NCI-H1048 (cell line): Measurements from ENCODE around the gene ATP8B2.
"Not testable (repeated sequence)": the region's sequence is repeated elsewhere in the genome, so short reads cannot be mapped to it uniquely, and the experiment has no call there.

Experiments used
- DNase-seq: peaks from one replicate; lab custom pipeline; 2025; lab: John Stamatoyannopoulos, UW

The ATP8B2 gene

DNA sequence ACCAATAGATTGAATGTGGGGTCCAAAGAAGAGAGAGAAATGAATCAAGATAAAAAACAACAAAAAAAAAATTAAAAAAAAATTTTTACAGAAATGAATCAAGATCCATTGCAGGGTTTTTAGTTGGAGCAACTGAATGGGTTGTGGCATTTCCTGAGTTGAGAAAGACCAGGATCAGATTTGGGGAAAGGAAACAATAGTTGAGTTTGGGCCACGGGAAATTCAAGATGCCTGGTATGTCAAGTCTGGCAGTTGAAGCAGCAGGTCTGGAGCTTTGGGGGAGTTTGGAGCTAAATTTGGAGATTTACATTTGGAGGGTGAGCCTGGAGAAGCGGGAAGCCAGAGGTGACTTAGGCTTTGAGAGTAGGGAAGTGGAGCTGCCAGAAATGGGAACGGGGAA is 22.6 kb downstream of the ATP8B2 start:
- DNase-seq, result no peak

DNA sequence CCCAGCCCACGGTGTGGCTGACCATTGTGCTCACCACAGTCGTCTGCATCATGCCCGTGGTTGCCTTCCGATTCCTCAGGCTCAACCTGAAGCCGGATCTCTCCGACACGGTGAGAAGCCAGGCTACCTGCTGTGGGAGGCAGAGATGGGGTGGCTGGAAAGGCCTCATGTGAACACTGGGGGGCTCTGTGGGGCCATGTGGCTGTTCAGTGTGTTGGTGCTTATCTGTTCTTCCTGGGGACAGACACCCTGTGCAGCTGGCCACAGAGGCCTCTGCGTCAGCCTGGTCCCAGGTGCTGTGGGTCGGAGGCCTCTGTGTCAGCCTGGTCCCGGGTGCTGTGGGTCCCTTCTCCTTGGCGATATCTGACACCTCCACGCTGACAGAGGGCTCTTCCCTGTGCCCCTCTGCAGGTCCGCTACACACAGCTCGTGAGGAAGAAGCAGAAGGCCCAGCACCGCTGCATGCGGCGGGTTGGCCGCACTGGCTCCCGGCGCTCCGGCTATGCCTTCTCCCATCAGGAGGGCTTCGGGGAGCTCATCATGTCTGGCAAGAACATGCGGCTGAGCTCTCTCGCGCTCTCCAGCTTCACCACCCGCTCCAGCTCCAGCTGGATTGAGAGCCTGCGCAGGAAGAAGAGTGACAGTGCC is 23.2 kb downstream of the ATP8B2 start:
- DNase-seq, result no peak

DNA sequence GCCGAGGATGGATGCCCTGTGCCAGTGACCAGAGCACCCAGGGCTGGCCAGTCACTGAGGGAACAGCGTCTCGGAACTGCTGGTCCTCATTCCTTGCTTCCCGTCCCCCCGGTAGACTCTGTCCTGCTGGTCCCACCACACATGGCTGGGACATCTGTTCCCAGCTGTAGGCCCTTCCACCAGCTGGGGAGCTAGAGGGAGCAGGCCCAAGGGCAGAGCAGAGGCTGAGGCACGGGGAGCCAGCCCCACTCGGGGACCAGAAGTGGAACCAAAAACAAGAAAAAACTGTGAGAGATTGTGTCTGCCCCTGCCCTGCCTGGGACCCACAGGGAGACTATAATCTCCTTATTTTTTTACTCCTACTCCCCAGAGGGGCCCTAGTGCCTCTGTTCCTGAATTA is 23.8 kb downstream of the ATP8B2 start:
- no peak for DNase-seq

DNA sequence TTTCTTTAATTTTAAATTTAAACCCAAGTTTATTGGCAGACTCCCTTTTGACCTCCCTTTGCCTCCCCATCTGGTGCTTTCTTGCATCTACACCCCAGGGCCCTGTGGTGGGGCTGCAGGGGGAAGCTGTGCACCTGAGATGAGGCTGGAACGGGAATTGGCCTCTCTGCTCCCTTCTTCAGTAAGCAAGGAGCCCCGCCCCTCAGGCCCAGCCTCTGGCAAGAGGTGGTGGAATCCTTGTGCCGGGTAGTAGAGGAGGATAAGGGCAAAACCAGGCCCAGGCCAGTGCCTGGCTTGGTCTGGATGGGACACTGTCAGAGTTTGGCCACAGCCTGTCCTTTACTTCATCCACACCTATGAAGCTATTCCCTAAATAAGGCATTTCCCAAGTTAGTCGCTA is 25.1 kb downstream of the ATP8B2 start:
- DNase-seq, result no peak

DNA sequence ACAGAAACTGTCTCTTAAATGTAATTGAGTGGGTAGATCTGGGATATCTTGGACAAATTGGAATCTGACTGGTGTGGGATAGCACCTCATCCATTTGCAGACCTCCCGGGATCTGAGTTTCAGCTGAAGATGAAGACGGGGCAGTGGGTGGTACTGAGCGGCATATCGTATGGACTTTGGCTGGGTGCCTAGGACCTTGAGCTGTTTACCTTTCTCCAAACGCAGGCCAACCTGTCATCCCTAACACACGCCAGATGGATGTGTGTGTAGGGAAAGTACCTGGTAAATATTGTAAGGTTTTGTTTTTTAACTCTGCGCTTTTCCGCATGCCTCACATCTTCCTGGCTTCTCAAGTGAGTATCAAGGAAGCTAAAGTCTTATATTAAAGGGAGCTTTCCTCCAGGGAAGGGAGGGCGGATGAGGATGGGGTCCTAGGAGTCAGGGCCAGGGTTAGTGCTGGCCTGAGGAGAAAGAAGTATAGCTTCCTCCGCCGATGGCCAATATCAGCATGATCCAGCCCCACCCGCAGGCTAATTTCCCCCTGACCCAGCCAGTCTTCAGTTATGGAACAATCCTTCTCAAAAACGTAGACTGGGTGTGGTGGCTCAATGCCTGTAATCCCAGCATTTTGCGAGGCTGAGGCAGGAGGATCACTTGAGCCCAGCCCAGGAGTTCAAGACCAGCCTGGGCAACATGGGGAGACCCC is 26.2 kb downstream of the ATP8B2 start:
- no peak for DNase-seq

DNA sequence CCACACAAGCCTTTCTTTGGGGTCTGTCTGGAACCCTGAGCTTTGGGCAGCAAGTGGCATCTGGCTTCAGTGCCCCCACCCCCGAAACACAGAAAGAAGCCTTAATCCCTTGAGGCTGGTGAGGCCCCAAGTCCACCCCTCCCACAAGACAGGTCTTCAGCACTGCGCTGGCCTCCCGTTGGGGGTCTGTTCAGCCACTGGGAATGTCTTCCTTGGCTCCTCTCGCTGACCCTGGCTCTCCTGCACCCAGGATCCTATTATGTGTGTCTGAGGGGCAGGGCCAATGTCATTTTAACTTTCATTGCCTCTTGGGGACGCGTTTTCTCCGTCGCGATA is 26.9 kb downstream of the ATP8B2 start:
- no peak for DNase-seq

DNA sequence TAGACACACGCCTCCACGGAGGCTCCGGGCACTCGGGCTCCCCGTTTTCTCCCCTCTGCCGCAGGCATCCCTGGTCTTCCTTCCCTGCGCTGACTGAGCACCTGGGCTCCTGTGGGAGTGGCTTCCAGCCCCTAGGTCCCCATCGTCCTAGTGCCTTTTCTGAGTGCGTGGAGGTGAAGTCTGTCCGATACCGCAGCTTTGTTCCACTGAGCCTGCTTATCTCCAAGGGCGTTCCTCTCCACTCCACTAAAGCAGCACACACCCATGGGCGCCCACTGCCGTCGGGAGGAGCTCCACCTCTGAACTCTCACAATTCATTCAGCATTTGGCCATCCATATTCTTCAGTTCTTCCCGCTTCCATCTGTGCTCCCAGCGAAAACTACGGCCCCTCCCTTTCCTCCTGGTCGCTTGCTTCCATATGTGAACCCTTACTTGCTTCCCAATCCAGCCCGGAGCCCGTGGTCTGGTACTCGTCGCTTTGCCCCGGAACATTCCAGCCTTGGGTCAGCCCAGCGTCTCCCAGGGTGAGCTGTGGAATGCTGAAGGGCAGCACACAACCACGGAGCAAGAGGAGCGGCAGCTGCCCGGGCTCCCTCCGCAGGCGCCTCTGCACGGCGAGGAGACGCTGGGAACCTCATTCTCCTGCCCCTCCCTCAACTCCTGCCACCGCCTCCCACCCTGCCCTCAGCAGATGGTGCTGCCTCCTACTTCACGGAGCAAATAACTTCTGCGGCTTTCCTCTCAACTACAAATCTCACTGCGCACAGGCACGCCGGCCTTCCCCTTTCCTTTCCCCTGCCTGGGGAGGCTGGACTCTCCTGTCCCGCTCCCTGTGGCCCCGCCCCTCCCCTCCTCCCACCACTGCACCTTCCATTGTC is 27.5 kb downstream of the ATP8B2 start:
- DNase-seq, result no peak

DNA sequence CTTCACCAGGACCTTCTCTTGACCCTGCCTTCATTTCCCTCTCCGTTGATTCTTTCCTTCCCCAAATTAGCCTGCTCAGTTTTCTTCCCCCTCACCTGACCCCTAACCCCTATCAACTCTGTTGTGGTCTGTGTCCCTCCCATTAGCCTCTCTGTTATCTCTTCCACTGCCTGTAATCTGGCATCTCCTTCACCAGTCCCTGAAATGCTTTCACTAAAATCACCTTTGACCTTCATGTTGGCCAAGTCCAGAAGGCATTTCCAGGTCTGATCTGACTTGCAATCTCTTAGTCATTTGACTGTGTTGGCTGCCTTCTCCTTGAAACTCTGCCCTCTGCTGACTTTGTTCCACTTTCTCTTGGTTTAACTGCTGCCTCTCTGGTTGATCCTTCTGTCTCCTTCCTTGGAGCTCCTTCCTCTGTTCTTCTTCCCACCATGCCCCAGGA is 28.2 kb downstream of the ATP8B2 start:
- no peak for DNase-seq

DNA sequence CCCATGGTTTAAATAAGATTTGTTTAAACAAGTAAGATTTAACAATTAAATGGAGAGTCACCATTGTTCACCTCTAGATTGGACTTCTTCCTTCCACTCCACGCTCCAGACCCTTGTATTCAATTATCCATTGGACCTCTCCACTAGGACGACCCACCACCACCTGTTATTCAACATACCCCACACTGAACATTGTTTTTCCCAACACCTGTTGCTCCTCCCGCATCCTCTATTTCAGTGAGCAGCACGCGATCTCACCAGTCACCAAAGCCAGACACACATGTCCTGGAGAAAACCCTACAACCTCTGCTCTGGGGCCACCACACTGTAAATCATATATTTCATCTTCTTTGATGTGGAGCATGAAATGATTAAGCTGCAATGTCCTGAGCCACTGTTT is 28.6 kb downstream of the ATP8B2 start:
- no peak for DNase-seq

DNA sequence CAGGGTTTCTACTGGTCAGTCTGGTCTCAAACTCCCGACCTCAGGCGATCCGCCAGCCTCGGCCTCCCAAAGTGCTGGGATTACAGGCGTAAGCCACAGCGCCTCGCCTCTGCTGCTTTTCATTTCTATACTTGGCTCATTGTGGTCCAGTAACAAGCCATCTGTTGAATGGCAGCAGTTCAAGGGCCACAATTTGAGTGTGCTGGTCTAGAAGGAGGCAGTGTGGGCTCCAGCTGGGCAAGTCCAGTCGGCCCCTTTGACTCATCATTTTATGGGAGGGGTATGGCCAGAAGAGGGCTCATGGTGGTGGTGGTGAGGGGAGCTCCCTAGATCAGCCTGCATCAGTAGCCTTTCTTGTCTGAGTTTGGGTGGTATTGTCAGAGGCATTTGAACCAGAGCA is 33.2 kb downstream of the ATP8B2 start:
- DNase-seq, result no peak

DNA sequence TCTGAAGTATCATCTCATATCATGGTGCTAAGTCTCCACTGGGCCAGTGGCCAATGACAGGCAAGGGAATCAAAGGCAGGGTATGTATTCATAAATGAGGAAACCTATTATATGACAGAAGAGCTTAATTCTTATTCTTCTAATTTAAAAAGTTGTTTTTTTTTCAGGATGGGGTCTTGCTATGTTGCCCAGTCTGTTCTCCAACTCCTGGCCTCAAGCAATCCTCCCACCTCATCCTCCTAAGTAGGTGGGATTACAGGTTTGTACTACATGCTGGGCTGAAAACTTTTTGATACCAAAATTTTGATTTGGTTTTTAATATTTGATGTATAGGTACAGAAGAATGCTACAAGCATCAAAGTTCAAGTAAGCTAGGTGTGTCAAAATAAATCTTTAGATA is 35.0 kb downstream of the ATP8B2 start:
- no peak for DNase-seq

DNA sequence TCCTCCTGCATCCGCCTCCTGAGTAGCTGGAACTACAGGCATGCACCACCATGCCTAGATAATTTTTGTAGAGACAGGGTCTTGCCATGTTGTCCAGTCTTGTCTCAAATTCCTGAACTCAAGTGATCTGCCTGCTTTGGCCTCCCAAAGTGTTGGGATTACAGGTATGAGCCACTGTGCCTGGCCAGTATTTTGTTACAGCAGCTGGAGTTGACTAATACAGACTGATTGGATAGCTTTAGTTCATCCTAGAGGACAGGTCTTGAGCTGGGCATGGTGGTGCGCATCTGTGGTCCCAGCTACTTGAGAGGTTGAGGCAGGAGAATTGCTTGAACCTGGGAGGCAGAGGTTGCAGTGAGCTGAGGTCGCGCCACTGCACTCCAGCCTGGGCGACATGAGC is 35.6 kb downstream of the ATP8B2 start:
- DNase-seq, result not testable (repeated sequence)

DNA sequence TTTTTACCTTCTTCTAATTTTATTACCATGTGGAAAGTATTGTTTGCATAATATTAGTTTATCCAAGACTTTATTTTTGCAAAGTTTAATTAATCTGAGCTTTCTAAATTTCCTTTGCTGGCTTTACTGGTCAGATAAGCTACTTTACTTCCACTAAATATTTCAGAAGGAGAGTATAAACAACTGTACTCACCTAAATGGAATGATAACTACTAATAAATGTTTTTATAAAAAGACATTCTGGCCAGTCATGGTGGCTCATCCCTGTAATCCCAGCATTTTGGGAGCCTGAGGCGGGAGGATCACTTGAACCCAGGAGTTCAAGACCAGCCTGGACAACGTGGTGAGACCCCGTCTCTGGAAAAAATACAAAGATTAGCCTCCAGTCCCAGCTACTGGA is 36.0 kb downstream of the ATP8B2 start:
- DNase-seq, result no peak

DNA sequence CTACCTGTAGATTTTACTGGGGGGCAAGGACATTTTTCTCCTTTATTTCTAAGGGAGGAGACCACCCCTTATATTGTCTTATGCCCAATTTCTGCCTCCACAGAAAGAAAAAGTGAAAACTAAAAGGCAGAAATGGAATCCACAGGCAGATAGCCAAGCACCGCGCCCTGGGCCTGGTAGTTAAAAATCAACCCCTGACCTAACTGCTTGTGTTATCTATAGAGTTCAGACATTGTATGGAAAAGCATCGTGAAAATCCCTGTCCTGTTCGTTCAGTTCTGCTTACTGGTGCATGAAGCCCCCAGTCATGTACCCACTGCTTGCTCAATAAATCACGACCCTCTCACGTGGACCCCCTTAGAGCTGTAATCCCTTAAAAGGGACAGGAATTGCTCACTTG is 46.1 kb downstream of the ATP8B2 start:
- no peak for DNase-seq

DNA sequence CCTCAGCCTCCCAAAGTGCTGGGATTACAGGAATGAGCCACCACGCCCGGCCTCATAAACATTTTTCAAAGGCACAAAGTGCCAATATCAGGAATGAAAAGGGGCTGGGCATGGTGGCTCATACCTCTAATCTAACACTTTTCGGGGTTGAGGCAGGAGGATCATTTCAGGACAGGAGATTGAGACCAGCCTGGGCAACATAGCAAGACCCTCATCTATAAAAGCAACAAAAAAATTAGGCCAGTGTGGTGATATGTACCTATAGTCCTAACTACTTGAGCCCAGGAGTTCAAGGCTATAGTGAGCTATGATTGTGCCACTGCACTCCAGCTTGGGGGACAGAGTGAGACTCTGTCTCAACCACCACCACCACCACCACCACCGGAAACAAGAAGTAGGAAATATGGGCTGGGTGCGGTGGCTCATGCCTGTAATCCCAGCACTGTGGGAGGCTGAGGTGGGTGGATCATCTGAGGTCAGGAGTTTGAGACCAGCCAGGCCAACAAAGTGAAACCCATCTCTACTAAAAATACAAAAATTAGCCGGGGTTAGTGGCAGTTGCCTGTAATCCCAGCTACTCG is 48.5 kb downstream of the ATP8B2 start:
- DNase-seq, result not testable (repeated sequence)

DNA sequence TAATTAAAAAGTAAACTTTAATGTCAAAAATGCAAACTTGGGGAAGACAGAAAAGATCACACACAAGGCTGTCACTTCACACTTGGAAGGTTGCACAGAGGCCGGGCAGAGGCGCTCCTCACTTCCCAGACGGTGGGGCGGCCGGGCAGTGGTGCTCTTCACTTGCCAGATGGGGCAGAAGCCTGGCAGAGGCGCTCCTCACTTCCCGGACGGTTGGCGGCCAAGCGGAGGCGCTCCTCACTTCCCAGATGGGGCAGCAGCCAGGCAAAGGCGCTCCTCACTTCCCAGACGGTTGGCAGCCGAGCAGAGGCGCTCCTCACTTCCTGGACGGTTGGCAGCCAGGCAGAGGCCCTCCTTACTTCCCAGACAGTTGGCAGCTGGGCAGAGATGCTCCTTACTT is 54.0 kb downstream of the ATP8B2 start:
- no peak for DNase-seq

DNA sequence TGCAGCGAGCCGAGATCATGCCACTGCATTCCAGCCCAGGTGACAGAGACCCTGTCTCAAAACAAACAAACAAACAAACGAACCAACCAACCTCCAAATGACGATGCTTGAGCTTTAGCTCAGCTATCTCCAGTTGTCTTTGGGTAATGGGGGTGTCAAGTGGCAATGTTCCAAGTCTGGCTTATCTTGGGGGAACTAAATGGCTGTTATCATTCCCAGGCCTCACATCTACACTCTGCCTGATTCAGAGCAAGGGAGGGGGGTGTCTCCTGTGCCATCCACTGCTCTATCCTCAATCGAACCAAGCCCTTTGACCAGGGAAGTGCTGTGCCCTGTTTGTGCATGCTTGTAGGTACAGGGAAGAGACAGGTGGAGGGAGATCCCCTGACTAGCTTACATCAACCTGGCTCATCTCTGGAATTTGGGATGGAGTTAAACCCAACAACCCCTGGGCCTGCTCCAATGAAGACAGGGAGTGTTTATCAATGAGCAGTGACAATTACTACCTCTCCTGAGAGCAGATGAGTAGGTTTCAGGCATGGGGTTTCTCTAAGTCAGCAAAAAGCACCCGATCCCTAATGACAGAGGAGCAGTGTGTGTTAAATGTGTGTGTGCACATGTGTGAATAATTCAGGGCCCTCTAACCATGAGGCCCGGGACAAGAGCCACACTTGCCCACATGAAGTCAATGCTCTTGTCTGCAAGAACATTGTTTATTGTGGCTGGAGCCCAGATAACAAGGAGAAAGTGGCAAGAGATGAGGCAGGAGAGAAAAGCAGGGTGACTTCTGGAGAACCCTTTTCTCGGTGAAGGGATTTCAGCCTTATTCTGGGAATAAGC is 59.5 kb downstream of the ATP8B2 start:
- DNase-seq, result no peak

DNA sequence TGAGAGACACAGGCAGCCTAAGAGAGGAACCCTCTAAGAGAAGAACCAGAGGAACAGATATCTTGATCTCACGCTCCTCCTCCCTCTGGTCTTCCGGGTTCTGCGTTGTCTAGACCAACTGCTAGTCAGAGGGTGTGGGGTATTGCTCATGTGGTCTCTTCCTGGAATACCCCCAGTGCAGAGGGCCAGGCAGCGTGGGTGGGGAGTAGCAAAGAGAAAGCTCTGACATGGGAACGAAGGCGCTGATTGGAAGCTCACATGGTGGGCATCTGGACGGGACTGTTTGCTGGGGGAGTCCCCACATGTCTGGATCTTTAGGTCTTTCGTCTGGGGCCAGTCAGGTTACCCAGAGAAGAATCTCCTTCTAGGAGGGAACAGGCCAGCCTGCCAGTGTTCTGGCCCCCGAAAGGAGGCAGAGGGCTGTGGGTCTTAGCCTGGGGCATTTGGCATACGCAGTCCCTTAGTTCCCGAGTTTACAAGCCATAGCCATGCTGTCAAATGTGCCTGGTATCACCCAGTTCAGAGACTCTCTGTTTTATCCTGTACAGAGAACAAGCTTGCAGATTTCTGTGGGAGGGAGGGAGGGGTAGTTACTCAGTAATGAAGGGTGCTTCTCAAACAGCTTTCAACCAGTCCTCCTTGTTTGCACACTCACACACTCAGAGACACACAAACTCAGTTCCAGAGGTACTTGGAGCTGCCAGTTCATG is 61.5 kb downstream of the ATP8B2 start:
- no peak for DNase-seq

DNA sequence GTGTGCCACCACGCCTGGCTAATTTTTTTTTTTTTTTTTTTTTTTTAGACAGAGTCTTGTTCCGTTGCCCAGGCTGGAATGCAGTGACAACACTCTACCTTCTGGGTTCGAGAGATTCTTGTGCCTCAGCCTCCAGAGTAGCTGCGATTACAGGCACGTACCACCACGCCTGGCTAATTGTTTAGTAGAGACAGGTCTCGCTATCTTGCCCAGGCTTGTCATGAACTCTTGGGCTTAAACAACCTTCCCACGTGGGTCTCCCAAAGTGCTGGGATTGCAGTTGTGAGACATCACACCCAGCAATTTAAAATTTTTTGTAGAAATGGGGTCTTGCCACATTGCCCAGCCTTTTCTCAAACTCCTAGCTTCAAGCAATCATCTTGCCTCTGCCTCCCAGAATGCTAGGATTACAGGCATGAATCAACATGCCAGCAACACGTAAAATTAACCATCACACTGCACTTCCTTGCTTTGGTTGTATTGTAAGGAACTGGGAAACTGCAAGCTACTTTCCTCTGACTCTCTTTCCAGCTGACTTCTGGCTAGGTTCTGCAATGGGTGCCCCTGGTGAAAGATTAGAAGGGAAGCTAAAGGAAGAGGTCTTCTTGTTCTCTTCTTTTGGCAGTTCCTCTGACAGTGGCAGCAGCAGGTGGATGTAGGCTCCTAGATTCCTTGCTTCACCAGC is 65.9 kb downstream of the ATP8B2 start:
- no peak for DNase-seq

DNA sequence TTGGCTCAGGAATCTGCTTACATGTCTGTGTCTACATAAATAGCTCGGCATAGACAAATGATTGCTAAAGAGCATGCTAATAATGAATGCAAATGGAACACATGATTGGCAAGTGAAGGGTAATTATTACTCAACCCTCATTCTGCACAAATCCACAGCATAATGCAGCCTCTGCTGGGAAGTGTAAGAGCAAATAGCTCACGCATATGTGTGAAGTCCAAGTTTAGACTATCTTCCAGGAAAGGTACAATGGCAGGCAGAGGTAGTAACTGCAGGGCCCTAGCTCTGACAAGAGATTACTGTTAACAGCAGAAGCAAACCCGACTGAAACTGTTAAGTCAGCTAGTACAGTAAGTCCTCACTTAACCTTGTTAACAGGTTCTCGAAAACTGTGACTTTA is 72.8 kb downstream of the ATP8B2 start:
- DNase-seq, result no peak

DNA sequence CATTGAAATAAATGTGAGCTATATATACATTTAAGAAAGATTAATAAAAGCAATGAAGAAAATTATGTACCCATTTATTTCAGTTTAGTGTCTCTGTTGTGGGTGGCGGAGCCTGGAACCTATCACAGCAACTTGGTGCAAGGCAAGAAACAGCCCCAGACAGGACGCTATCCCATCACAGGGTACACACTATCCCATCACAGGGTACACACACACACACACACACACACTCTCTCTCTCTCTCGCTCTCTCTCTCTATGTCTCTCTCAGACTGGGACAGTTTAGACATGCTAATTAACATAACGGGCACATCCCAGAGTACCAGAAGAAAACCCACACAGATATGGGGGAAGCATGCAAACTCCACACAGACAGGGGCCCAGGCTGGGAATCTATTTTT is 73.4 kb downstream of the ATP8B2 start:
- no peak for DNase-seq
